Vagina (tissue), 2 donors: ENCODE measurements around the gene REX1BD.

Source experiments
- POLR2A ChIP-seq, 2 donors: fragments of 450-650 bp; IDR thresholded peaks; one replicate each; pipeline ENCODE4 v1.6.1; 2017; ENCODE audit warnings: antibody characterized with exemption in 2 of 2, mild to moderate bottlenecking in 2 of 2, moderate library complexity in 2 of 2
- TF ChIP-seq, protein P1 (sequence below), 3 experiments: fragments of 450-650 bp in 2 of 3; fragments of 200-600 bp in 1 of 3; sonication (generic) in 1 of 3; IDR thresholded peaks; one replicate each; pipeline ENCODE4 v1.5.1; 2017 to 2019; ENCODE audit warnings: antibody characterized with exemption in 3 of 3, mild to moderate bottlenecking in 2 of 3, moderate library complexity in 2 of 3

DNA sequence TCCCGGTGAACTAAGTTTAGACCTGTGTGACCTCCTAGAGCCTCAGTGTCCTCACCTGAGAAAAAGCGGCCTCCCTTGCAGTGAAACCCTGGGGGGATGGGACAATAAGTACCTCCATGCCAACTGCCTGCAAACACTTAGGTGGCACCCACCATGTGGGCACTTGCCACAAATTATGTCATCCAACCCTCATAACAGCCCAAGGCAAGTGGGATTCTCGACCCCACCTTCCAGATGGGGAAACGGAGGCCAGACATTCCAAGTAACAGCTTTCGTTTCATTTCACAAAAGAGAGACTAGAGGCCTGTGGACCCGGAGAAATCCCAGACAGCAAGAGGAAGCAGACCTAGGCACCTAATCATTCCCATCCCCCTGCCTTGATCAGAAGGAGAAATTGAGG lies 6.9 kb downstream of the REX1BD start:
- TF ChIP-seq, protein P1, sequence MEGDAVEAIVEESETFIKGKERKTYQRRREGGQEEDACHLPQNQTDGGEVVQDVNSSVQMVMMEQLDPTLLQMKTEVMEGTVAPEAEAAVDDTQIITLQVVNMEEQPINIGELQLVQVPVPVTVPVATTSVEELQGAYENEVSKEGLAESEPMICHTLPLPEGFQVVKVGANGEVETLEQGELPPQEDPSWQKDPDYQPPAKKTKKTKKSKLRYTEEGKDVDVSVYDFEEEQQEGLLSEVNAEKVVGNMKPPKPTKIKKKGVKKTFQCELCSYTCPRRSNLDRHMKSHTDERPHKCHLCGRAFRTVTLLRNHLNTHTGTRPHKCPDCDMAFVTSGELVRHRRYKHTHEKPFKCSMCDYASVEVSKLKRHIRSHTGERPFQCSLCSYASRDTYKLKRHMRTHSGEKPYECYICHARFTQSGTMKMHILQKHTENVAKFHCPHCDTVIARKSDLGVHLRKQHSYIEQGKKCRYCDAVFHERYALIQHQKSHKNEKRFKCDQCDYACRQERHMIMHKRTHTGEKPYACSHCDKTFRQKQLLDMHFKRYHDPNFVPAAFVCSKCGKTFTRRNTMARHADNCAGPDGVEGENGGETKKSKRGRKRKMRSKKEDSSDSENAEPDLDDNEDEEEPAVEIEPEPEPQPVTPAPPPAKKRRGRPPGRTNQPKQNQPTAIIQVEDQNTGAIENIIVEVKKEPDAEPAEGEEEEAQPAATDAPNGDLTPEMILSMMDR (IDR thresholded peaks at IDR 0.05) = no peak
- TF ChIP-seq POLR2A (IDR thresholded peaks at IDR 0.05) = no peak
